Vagina (tissue), 2 donors: ENCODE measurements around the gene CXCR2. TPM values are rescaled to one million over a fixed set of nuclear protein-coding genes. Genes with fewer than 3 reads are reported as not detected.

ENCODE experiments used
- DNase-seq, 2 donors: peaks; one replicate each; pipeline ENCODE4 v3.0.0-alpha.2; 2017; ENCODE audit errors: extremely low spot score in 2 of 2
- H3K27ac ChIP-seq: fragments of 200-600 bp; sonication (generic); one replicate; pipeline ENCODE4 v1.5.1; 2019
- H3K27me3 ChIP-seq: fragments of 200-600 bp; sonication (generic); one replicate; pipeline ENCODE4 v1.5.1; 2019
- H3K36me3 ChIP-seq, 2 donors: fragments of 200-600 bp; sonication (generic); one replicate each; pipeline ENCODE4 v1.5.1; 2017 to 2019
- H3K4me1 ChIP-seq: fragments of 200-600 bp; sonication (generic); one replicate; pipeline ENCODE4 v1.5.1; 2019
- H3K4me3 ChIP-seq, 2 donors: fragments of 200-600 bp; sonication (generic); 1 replicate in 1 of 2; 2 replicates in 1 of 2; pipeline ENCODE4 v1.5.1; 2016 to 2019
- H3K9me3 ChIP-seq: fragments of 200-600 bp; sonication (generic); one replicate; pipeline ENCODE4 v1.5.1; 2019
- CTCF ChIP-seq, 3 experiments: fragments of 450-650 bp in 2 of 3; fragments of 200-600 bp in 1 of 3; sonication (generic) in 1 of 3; IDR thresholded peaks; one replicate each; pipeline ENCODE4 v1.5.1; 2017 to 2019; ENCODE audit warnings: antibody characterized with exemption in 3 of 3, mild to moderate bottlenecking in 2 of 3, moderate library complexity in 2 of 3
- POLR2A ChIP-seq, 2 donors: fragments of 450-650 bp; IDR thresholded peaks; one replicate each; pipeline ENCODE4 v1.6.1; 2017; ENCODE audit warnings: antibody characterized with exemption in 2 of 2, mild to moderate bottlenecking in 2 of 2, moderate library complexity in 2 of 2
- POLR2AphosphoS5 ChIP-seq, 2 donors: sonication (generic); formaldehyde crosslinking; IDR thresholded peaks; one replicate each; pipeline ENCODE4 v1.9.0; 2017; ENCODE audit warnings: antibody characterized with exemption in 2 of 2, mild to moderate bottlenecking in 2 of 2, low read depth in 1 of 2; ENCODE audit not compliant: insufficient read depth in 1 of 2
- intact Hi-C: fragments of 100-400 bp; cut with DNase I; formaldehyde crosslinking; loops from one replicate; pipeline ENCODE4 v1.15.1; 2023
- total RNA-seq: library from RNA; depleted of rRNA; stranded (reverse); fragments of >200 nt; gene quantifications from one replicate; pipeline ENCODE4 v1.2.3, GENCODE V29; 2016

CXCR2 gene
- total RNA-seq, 1 donor from 2014 or later = 6.4 TPM

- H3K4me3 ChIP-seq = no peak overlapping the region
- no peak for TF ChIP-seq POLR2AphosphoS5 (IDR thresholded peaks at IDR 0.05; ENCODE audit: insufficient read depth in 1 of 2, low read depth in 1 of 2)
- no peak for TF ChIP-seq CTCF (IDR thresholded peaks at IDR 0.05)
- TF ChIP-seq POLR2A (IDR thresholded peaks at IDR 0.05) = no peak
- intact Hi-C loops = no loop called here
- no peak overlapping the region for H3K27ac ChIP-seq
- DNase-seq = no peak
- H3K9me3 ChIP-seq = no peaks in the 10 kb centered on the region
- no peaks in the 10 kb centered on the region for H3K27me3 ChIP-seq
- peaks cover 19% of the 10 kb centered on the region for H3K4me1 ChIP-seq
- H3K36me3 ChIP-seq = no peaks in the 10 kb centered on the region
Observed at GRCh38 chr2:218130822-218131221, 5.0 kb downstream of the CXCR2 start.

GRCh38 chr2:218137514-218137913 is 11.7 kb downstream of the CXCR2 start:
- DNase-seq = no peak
- no peaks in the 10 kb centered on the region for H3K36me3 ChIP-seq
- no peak overlapping the region for H3K4me3 ChIP-seq
- H3K27me3 ChIP-seq = no peaks in the 10 kb centered on the region
- H3K27ac ChIP-seq = no peak overlapping the region
- H3K4me1 ChIP-seq = no peaks in the 10 kb centered on the region
- intact Hi-C loops = no loop called here
- no peaks in the 10 kb centered on the region for H3K9me3 ChIP-seq
- no peak for TF ChIP-seq CTCF (IDR thresholded peaks at IDR 0.05)
- TF ChIP-seq POLR2AphosphoS5 (IDR thresholded peaks at IDR 0.05; ENCODE audit: insufficient read depth in 1 of 2, low read depth in 1 of 2) = no peak
- no peak for TF ChIP-seq POLR2A (IDR thresholded peaks at IDR 0.05)

- no peak for DNase-seq
- Histone ChIP-seq H3K4me1 (no peaks in the 10 kb centered on the region), H3K4me3 (no peak overlapping the region), H3K27ac (no peak overlapping the region), H3K27me3 (no peaks in the 10 kb centered on the region), H3K36me3 (no peaks in the 10 kb centered on the region), H3K9me3 (no peaks in the 10 kb centered on the region)
- intact Hi-C loops = no loop called here
- TF ChIP-seq POLR2AphosphoS5 (IDR thresholded peaks at IDR 0.05; ENCODE audit: insufficient read depth in 1 of 2, low read depth in 1 of 2) (no peak), POLR2A (IDR thresholded peaks at IDR 0.05) (no peak), CTCF (IDR thresholded peaks at IDR 0.05) (no peak)
Observed at GRCh38 chr2:218138047-218138446, 12.2 kb downstream of the CXCR2 start.

- Histone ChIP-seq H3K36me3 (no peaks in the 10 kb centered on the region), H3K4me1 (no peaks in the 10 kb centered on the region), H3K4me3 (no peak overlapping the region), H3K27ac (no peak overlapping the region), H3K27me3 (no peaks in the 10 kb centered on the region), H3K9me3 (no peaks in the 10 kb centered on the region)
- DNase-seq = no peak
- no peak for TF ChIP-seq POLR2A (IDR thresholded peaks at IDR 0.05)
- TF ChIP-seq POLR2AphosphoS5 (IDR thresholded peaks at IDR 0.05; ENCODE audit: insufficient read depth in 1 of 2, low read depth in 1 of 2) = no peak
- TF ChIP-seq CTCF (IDR thresholded peaks at IDR 0.05) = no peak
- intact Hi-C loops = no loop called here
Observed at GRCh38 chr2:218145124-218145523, 19.3 kb downstream of the CXCR2 start.

GRCh38 chr2:218146056-218146455 is 20.2 kb downstream of the CXCR2 start:
- no peaks in the 10 kb centered on the region for H3K36me3 ChIP-seq
- no peaks in the 10 kb centered on the region for H3K27me3 ChIP-seq
- H3K4me3 ChIP-seq = no peak overlapping the region
- no peak for TF ChIP-seq POLR2A (IDR thresholded peaks at IDR 0.05)
- no peak for TF ChIP-seq CTCF (IDR thresholded peaks at IDR 0.05)
- TF ChIP-seq POLR2AphosphoS5 (IDR thresholded peaks at IDR 0.05; ENCODE audit: insufficient read depth in 1 of 2, low read depth in 1 of 2) = no peak
- H3K4me1 ChIP-seq = no peaks in the 10 kb centered on the region
- DNase-seq = no peak
- intact Hi-C loops = no loop called here
- no peak overlapping the region for H3K27ac ChIP-seq
- H3K9me3 ChIP-seq = no peaks in the 10 kb centered on the region
